Skeletal muscle tissue (tissue), 4 donors: ENCODE results near the gene LFNG. TPM values are rescaled to one million over a fixed set of nuclear protein-coding genes. Genes with fewer than 3 reads are reported as not detected.

Experiments
- H3K27ac ChIP-seq: one replicate; pipeline ENCODE4 v1.7.0; 2013; ENCODE audit warnings: mild to moderate bottlenecking, low read depth, low read length, inconsistent platforms
- H3K27me3 ChIP-seq, 3 donors: one replicate each; pipeline ENCODE4 v1.7.0; 2013; ENCODE audit warnings: low read length in 3 of 3; ENCODE audit not compliant: control insufficient read depth in 3 of 3, insufficient read depth in 3 of 3
- H3K36me3 ChIP-seq, 3 donors: one replicate each; pipeline ENCODE4 v1.7.0; 2013; ENCODE audit warnings: low read length in 3 of 3; ENCODE audit not compliant: control insufficient read depth in 3 of 3, insufficient read depth in 3 of 3
- H3K4me1 ChIP-seq, 3 donors: one replicate each; pipeline ENCODE4 v1.7.0; 2013; ENCODE audit warnings: low read length in 3 of 3, mild to moderate bottlenecking in 3 of 3; ENCODE audit not compliant: control insufficient read depth in 3 of 3, insufficient read depth in 3 of 3
- H3K4me3 ChIP-seq, 3 donors: one replicate each; pipeline ENCODE4 v1.7.0; 2013; ENCODE audit warnings: low read length in 3 of 3
- H3K9ac ChIP-seq, 3 donors: one replicate each; pipeline ENCODE4 v1.7.0; 2013; ENCODE audit warnings: low read length in 3 of 3, mild to moderate bottlenecking in 3 of 3, moderate library complexity in 2 of 3, low read depth in 1 of 3
- H3K9me3 ChIP-seq, 3 donors: one replicate each; pipeline ENCODE4 v1.7.0; 2013; ENCODE audit warnings: low read length in 3 of 3; ENCODE audit not compliant: control insufficient read depth in 3 of 3
- total RNA-seq: library from RNA; depleted of rRNA; stranded (reverse); fragments of >200 nt; gene quantifications from one replicate; pipeline ENCODE4 v1.2.3, GENCODE V29; 2014
- donor health status: Osteomylitis.

LFNG gene
- total RNA-seq, 1 donor from 2014 or later, result 23.0 TPM

GRCh38 chr7:2502647-2502966 is 17.0 kb upstream of the LFNG start:
- Histone ChIP-seq H3K27ac (no peak overlapping the region), H3K4me3 (no peak overlapping the region), H3K9ac (no peak overlapping the region), H3K9me3 (no peaks in the 10 kb centered on the region), H3K4me1 (peaks cover 3 to 8% (median 5%) of the 10 kb centered on the region in 3 donors), H3K27me3 (peaks cover 14 to 38% (median 19%) of the 10 kb centered on the region in 3 donors), H3K36me3 (no peaks in the 10 kb centered on the region)

- H3K4me3 ChIP-seq, result no peak overlapping the region
- no peak overlapping the region for H3K27ac ChIP-seq
- H3K9ac ChIP-seq, result no peak overlapping the region
- H3K27me3 ChIP-seq, result peaks cover 9 to 38% (median 14%) of the 10 kb centered on the region in 3 donors
- H3K9me3 ChIP-seq, result no peaks in the 10 kb centered on the region
- peaks cover 10 to 14% (median 12%) of the 10 kb centered on the region in 3 donors for H3K4me1 ChIP-seq
- no peaks in the 10 kb centered on the region for H3K36me3 ChIP-seq
Measured at GRCh38 chr7:2503056-2503941, 16.3 kb upstream of the LFNG start.

- Histone ChIP-seq H3K4me3 (no peak overlapping the region), H3K9ac (no peak overlapping the region), H3K27me3 (peaks cover 5 to 31% (median 10%) of the 10 kb centered on the region in 3 donors), H3K27ac (no peak overlapping the region), H3K4me1 (peaks cover 20 to 24% (median 22%) of the 10 kb centered on the region in 3 donors), H3K36me3 (no peaks in the 10 kb centered on the region), H3K9me3 (no peaks in the 10 kb centered on the region)
Measured at GRCh38 chr7:2504128-2504888, 15.3 kb upstream of the LFNG start.

GRCh38 chr7:2504889-2505375 is 14.6 kb upstream of the LFNG start:
- Histone ChIP-seq H3K4me1 (peaks cover 26 to 30% (median 29%) of the 10 kb centered on the region in 3 donors), H3K27ac (no peak overlapping the region), H3K9me3 (no peaks in the 10 kb centered on the region), H3K36me3 (no peaks in the 10 kb centered on the region), H3K27me3 (peaks cover 4 to 34% (median 10%) of the 10 kb centered on the region in 3 donors), H3K4me3 (no peak overlapping the region), H3K9ac (no peak overlapping the region)

GRCh38 chr7:2505401-2505800 is 14.2 kb upstream of the LFNG start:
- H3K27ac ChIP-seq, result no peak overlapping the region
- H3K36me3 ChIP-seq, result no peaks in the 10 kb centered on the region
- no peaks in the 10 kb centered on the region for H3K9me3 ChIP-seq
- peaks cover 4 to 35% (median 10%) of the 10 kb centered on the region in 3 donors for H3K27me3 ChIP-seq
- peaks cover 26 to 35% (median 31%) of the 10 kb centered on the region in 3 donors for H3K4me1 ChIP-seq
- no peak overlapping the region for H3K9ac ChIP-seq
- no peak overlapping the region for H3K4me3 ChIP-seq

- Histone ChIP-seq H3K27ac (no peak overlapping the region), H3K4me3 (no peak overlapping the region), H3K9ac (peak overlapping the region in 1 of 3 donors; percentile 66), H3K4me1 (peaks cover 30 to 47% (median 46%) of the 10 kb centered on the region in 3 donors), H3K36me3 (no peaks in the 10 kb centered on the region), H3K9me3 (no peaks in the 10 kb centered on the region), H3K27me3 (peaks cover 4 to 37% (median 11%) of the 10 kb centered on the region in 3 donors)
Measured at GRCh38 chr7:2507208-2507916, 12.2 kb upstream of the LFNG start.

- peak overlapping the region; percentile 26 to 67 (median 46) for H3K4me3 ChIP-seq
- peaks cover 4 to 38% (median 13%) of the 10 kb centered on the region in 3 donors for H3K27me3 ChIP-seq
- H3K36me3 ChIP-seq, result no peaks in the 10 kb centered on the region
- H3K27ac ChIP-seq, result no peak overlapping the region
- H3K4me1 ChIP-seq, result peaks cover 34 to 52% (median 51%) of the 10 kb centered on the region in 3 donors
- peak overlapping the region in 2 of 3 donors; percentile 23 to 66 for H3K9ac ChIP-seq
- H3K9me3 ChIP-seq, result no peaks in the 10 kb centered on the region
Measured at GRCh38 chr7:2507917-2508306, 11.7 kb upstream of the LFNG start.

- peaks cover 31 to 49% (median 47%) of the 10 kb centered on the region in 3 donors for H3K4me1 ChIP-seq
- no peaks in the 10 kb centered on the region for H3K9me3 ChIP-seq
- H3K4me3 ChIP-seq, result peak overlapping the region; percentile 26 to 67 (median 46)
- no peaks in the 10 kb centered on the region for H3K36me3 ChIP-seq
- H3K27me3 ChIP-seq, result peaks cover 5 to 39% (median 19%) of the 10 kb centered on the region in 3 donors
- no peak overlapping the region for H3K27ac ChIP-seq
- H3K9ac ChIP-seq, result peak overlapping the region in 2 of 3 donors; percentile 23 to 66
Measured at GRCh38 chr7:2508327-2509215, 11.0 kb upstream of the LFNG start.
